ENCODE results near the gene MAGI2. TPM values are rescaled to one million over a fixed set of nuclear protein-coding genes. Genes with fewer than 3 reads are reported as not detected.

Gene MAGI2
- total RNA-seq, 1 donor from 2014 or later: 13.3 TPM

- H3K27me3 Mint-ChIP-seq: no peaks in the 10 kb centered on the region
- H3K4me1 Mint-ChIP-seq (ENCODE audit: unreplicated experiment): peaks cover 20% of the 10 kb centered on the region
- TF ChIP-seq, protein P1, sequence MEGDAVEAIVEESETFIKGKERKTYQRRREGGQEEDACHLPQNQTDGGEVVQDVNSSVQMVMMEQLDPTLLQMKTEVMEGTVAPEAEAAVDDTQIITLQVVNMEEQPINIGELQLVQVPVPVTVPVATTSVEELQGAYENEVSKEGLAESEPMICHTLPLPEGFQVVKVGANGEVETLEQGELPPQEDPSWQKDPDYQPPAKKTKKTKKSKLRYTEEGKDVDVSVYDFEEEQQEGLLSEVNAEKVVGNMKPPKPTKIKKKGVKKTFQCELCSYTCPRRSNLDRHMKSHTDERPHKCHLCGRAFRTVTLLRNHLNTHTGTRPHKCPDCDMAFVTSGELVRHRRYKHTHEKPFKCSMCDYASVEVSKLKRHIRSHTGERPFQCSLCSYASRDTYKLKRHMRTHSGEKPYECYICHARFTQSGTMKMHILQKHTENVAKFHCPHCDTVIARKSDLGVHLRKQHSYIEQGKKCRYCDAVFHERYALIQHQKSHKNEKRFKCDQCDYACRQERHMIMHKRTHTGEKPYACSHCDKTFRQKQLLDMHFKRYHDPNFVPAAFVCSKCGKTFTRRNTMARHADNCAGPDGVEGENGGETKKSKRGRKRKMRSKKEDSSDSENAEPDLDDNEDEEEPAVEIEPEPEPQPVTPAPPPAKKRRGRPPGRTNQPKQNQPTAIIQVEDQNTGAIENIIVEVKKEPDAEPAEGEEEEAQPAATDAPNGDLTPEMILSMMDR (conservative IDR thresholded peaks at IDR 0.05): no peak
- H3K36me3 Mint-ChIP-seq: no peaks in the 10 kb centered on the region
- H3K4me3 Mint-ChIP-seq: peak overlapping the region; percentile 36
- no peak for DNase-seq (ENCODE audit: extremely low spot score, unreplicated experiment)
- no peak overlapping the region for H3K27ac Mint-ChIP-seq
- no peaks in the 10 kb centered on the region for H3K9me3 Mint-ChIP-seq
These were observed 1274.3 kb downstream of the MAGI2 start for GRCh38 chr7:78179211-78179610.

DNA sequence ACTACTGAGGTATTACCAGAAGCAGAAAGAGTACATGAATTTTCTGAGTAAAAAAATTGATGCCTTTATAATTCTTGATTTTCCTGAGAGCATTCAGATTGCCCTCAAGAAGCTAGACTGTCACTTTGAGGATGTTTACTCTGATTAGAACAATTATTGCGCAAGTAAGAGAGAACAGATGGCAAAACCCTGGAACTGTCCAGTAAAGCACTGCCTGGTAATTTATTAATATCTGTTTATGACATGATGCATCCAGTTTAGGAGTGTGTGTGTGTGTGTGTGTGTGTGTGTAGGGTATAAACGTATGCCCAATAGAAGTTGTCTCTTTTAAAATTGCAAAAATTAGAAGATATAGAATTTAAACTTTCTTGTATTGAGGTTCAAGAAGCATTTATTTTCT lies 1275.1 kb downstream of the MAGI2 start:
- no peaks in the 10 kb centered on the region for H3K27me3 Mint-ChIP-seq
- DNase-seq (ENCODE audit: extremely low spot score, unreplicated experiment): no peak
- TF ChIP-seq, protein P1 (conservative IDR thresholded peaks at IDR 0.05): no peak
- H3K27ac Mint-ChIP-seq: no peak overlapping the region
- no peaks in the 10 kb centered on the region for H3K9me3 Mint-ChIP-seq
- H3K36me3 Mint-ChIP-seq: no peaks in the 10 kb centered on the region
- no peak overlapping the region for H3K4me3 Mint-ChIP-seq
- peaks cover 20% of the 10 kb centered on the region for H3K4me1 Mint-ChIP-seq (ENCODE audit: unreplicated experiment)

- H3K4me1 Mint-ChIP-seq (ENCODE audit: unreplicated experiment): peaks cover 33% of the 10 kb centered on the region
- TF ChIP-seq, protein P1 (conservative IDR thresholded peaks at IDR 0.05): no peak
- DNase-seq (ENCODE audit: extremely low spot score, unreplicated experiment): no peak
- H3K36me3 Mint-ChIP-seq: no peaks in the 10 kb centered on the region
- H3K4me3 Mint-ChIP-seq: no peak overlapping the region
- no peak overlapping the region for H3K27ac Mint-ChIP-seq
- H3K9me3 Mint-ChIP-seq: no peaks in the 10 kb centered on the region
- H3K27me3 Mint-ChIP-seq: no peaks in the 10 kb centered on the region
These were observed 1277.3 kb downstream of the MAGI2 start for GRCh38 chr7:78176171-78176570.

DNA sequence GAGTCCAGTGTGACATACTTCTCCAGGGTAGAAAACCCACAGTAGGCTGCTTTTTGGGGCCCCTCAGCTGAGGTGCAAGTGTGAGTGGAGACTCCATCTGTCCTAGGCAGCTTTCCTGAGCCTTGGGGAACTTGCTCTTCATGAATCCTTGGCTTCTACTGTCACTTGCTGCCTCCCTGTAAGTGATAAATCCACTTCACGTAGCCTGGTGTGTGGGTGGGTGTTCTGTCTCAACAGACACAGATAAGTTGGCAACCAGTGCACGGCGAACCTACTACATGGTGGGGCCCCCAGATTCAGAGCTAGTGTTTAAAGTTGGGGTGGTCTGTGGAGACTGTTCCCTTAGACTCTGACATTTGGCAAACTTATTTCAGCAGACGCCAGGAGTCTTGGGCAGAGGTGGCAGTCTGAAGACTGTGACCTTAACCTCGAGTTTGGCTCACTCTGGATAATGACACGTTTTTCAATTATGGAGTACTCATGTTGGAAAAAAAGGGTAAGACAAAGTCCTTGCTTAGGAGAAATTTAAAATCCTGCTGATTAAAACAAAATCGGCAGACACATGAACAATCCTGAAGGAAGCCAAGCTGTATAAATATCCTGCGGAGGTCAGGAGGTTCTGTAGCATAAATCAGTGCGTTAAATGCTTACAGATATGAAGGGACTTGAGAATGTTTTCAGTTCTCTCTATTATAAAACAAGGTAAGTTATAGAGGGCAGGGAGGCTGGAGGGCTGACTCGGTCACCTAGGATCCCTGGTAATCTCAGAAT lies 1278.0 kb downstream of the MAGI2 start:
- H3K9me3 Mint-ChIP-seq: no peaks in the 10 kb centered on the region
- DNase-seq (ENCODE audit: extremely low spot score, unreplicated experiment): no peak
- H3K4me3 Mint-ChIP-seq: no peak overlapping the region
- no peak overlapping the region for H3K27ac Mint-ChIP-seq
- peaks cover 27% of the 10 kb centered on the region for H3K4me1 Mint-ChIP-seq (ENCODE audit: unreplicated experiment)
- TF ChIP-seq, protein P1 (conservative IDR thresholded peaks at IDR 0.05): no peak
- no peaks in the 10 kb centered on the region for H3K36me3 Mint-ChIP-seq
- no peaks in the 10 kb centered on the region for H3K27me3 Mint-ChIP-seq

- TF ChIP-seq, protein P1 (conservative IDR thresholded peaks at IDR 0.05): no peak
- Mint-ChIP-seq H3K9me3 (no peaks in the 10 kb centered on the region), H3K4me1 (ENCODE audit: unreplicated experiment) (peaks cover 30% of the 10 kb centered on the region), H3K27ac (no peak overlapping the region), H3K27me3 (no peaks in the 10 kb centered on the region), H3K4me3 (no peak overlapping the region), H3K36me3 (no peaks in the 10 kb centered on the region)
- DNase-seq (ENCODE audit: extremely low spot score, unreplicated experiment): no peak
These were observed 1279.8 kb downstream of the MAGI2 start for GRCh38 chr7:78173666-78174065.
